ENCODE data around the gene GAS2L3. TPM values are rescaled to one million over a fixed set of nuclear protein-coding genes. Genes with fewer than 3 reads are reported as not detected.
"Not testable (repeated sequence)": the region's sequence is repeated elsewhere in the genome, so short reads cannot be mapped to it uniquely, and the experiment has no call there.

The GAS2L3 gene
- total RNA-seq, 1 experiment from 2014 or later: 47.4 TPM

GRCh38 chr12:100601626-100602025 is 28.1 kb downstream of the GAS2L3 start:
- POLR2A ChIA-PET: interaction anchor here (0.7 kb wide), 1 partner anchor 61 kb away, joined by 3 read pairs; no protein-coding TSS in a partner anchor
- peaks cover 11% of the 10 kb centered on the region for H3K36me3 ChIP-seq (ENCODE audit: control insufficient read depth, insufficient read depth, low read length)
- no peak overlapping the region for H3K4me3 ChIP-seq (ENCODE audit: low read depth in 2 of 2, low read length in 2 of 2)
- intact Hi-C loops (cut with micrococcal nuclease; ENCODE audit: unreplicated experiment): no loop called here
- CTCF ChIA-PET: no interaction called here
- no peak overlapping the region for H3K27ac ChIP-seq (ENCODE audit: low read length)
- in situ Hi-C loops (cut with HindIII; ENCODE audit: low pct_unique_long_range_greater_than_20kb, low sequenced_read_pairs): no loop called here
- TF ChIP-seq REST (IDR thresholded peaks at IDR 0.05; ENCODE audit: insufficient read depth in 1 of 2, low read depth in 2 of 2, low read length in 1 of 2) (no peak), TCF7L2 (IDR thresholded peaks at IDR 0.05; ENCODE audit: low read depth, low read length) (no peak), CTCF (IDR thresholded peaks at IDR 0.05) (no peak), SIN3A (IDR thresholded peaks at IDR 0.05; ENCODE audit: borderline replicate concordance, insufficient read depth, low read depth, low read length) (no peak), POLR2AphosphoS5 (IDR thresholded peaks at IDR 0.05; ENCODE audit: low read depth, low read length) (no peak)
- no peaks in the 10 kb centered on the region for H3K4me1 ChIP-seq (ENCODE audit: control insufficient read depth, insufficient read depth, low read length)
- H3K9me3 ChIP-seq (ENCODE audit: control insufficient read depth, insufficient read depth, low read depth, low read length): no peaks in the 10 kb centered on the region
- no peaks in the 10 kb centered on the region for H3K27me3 ChIP-seq (ENCODE audit: control insufficient read depth, insufficient read depth, low read length)
- no TSS peak for BruUV-seq (replicated peaks)
- DNase-seq (ENCODE audit: low read depth, low spot score): no peak
- no peak for ATAC-seq

GRCh38 chr12:100602997-100603396 is 29.5 kb downstream of the GAS2L3 start:
- DNase-seq (ENCODE audit: low read depth, low spot score); intact Hi-C loops (cut with micrococcal nuclease; ENCODE audit: unreplicated experiment); H3K4me1 ChIP-seq (ENCODE audit: control insufficient read depth, insufficient read depth, low read length); POLR2A ChIA-PET; H3K4me3 ChIP-seq (ENCODE audit: low read depth in 2 of 2, low read length in 2 of 2); ATAC-seq; H3K27me3 ChIP-seq (ENCODE audit: control insufficient read depth, insufficient read depth, low read length); CTCF ChIA-PET; H3K27ac ChIP-seq (ENCODE audit: low read length); BruUV-seq (replicated peaks); H3K9me3 ChIP-seq (ENCODE audit: control insufficient read depth, insufficient read depth, low read depth, low read length); in situ Hi-C loops (cut with HindIII; ENCODE audit: low pct_unique_long_range_greater_than_20kb, low sequenced_read_pairs): not testable (repeated sequence)
- H3K36me3 ChIP-seq (ENCODE audit: control insufficient read depth, insufficient read depth, low read length): peaks cover 11% of the 10 kb centered on the region

- CTCF ChIA-PET: no interaction called here
- H3K9me3 ChIP-seq (ENCODE audit: control insufficient read depth, insufficient read depth, low read depth, low read length): no peaks in the 10 kb centered on the region
- no peak overlapping the region for H3K27ac ChIP-seq (ENCODE audit: low read length)
- no peak overlapping the region for H3K4me3 ChIP-seq (ENCODE audit: low read depth in 2 of 2, low read length in 2 of 2)
- ATAC-seq (no peak), DNase-seq (ENCODE audit: low read depth, low spot score) (no peak)
- in situ Hi-C loops (cut with HindIII; ENCODE audit: low pct_unique_long_range_greater_than_20kb, low sequenced_read_pairs) (no loop called here), intact Hi-C loops (cut with micrococcal nuclease; ENCODE audit: unreplicated experiment) (no loop called here)
- no peaks in the 10 kb centered on the region for H3K27me3 ChIP-seq (ENCODE audit: control insufficient read depth, insufficient read depth, low read length)
- no peak for TF ChIP-seq SIN3A (IDR thresholded peaks at IDR 0.05; ENCODE audit: borderline replicate concordance, insufficient read depth, low read depth, low read length)
- no peak for TF ChIP-seq TCF7L2 (IDR thresholded peaks at IDR 0.05; ENCODE audit: low read depth, low read length)
- TF ChIP-seq POLR2AphosphoS5 (IDR thresholded peaks at IDR 0.05; ENCODE audit: low read depth, low read length): no peak
- no peak for TF ChIP-seq CTCF (IDR thresholded peaks at IDR 0.05)
- TF ChIP-seq REST (IDR thresholded peaks at IDR 0.05; ENCODE audit: insufficient read depth in 1 of 2, low read depth in 2 of 2, low read length in 1 of 2): no peak
- H3K4me1 ChIP-seq (ENCODE audit: control insufficient read depth, insufficient read depth, low read length): no peaks in the 10 kb centered on the region
- no TSS peak for BruUV-seq (replicated peaks)
- POLR2A ChIA-PET: no interaction called here
- H3K36me3 ChIP-seq (ENCODE audit: control insufficient read depth, insufficient read depth, low read length): peaks cover 7% of the 10 kb centered on the region; the same call in 1 of the 2 replicates
These were observed 35.3 kb downstream of the GAS2L3 start for GRCh38 chr12:100608776-100609175.

Data from Panc1 (cell line).